Fibroblast of lung (primary cell): ENCODE measurements around the gene HPCAL1. TPM values are rescaled to one million over a fixed set of nuclear protein-coding genes. Genes with fewer than 3 reads are reported as not detected.

ENCODE experiments used
- DNase-seq, 2 donors: peaks; one replicate each; pipeline versions ENCODE4 v3.0.0 to v3.0.0-alpha.2; 2010; ENCODE audit warnings: low read depth in 2 of 2
- H2AFZ ChIP-seq: 2 replicates; pipeline ENCODE4 v1.5.1; 2012; ENCODE audit warnings: low read length, control low read depth, inconsistent platforms
- H3K27ac ChIP-seq: 2 replicates; pipeline ENCODE4 v1.5.1; 2011; ENCODE audit warnings: low read length, control low read depth; ENCODE audit not compliant: insufficient read depth
- H3K27me3 ChIP-seq: 2 replicates; pipeline ENCODE4 v1.5.1; 2011; ENCODE audit warnings: mild to moderate bottlenecking, low read length; ENCODE audit not compliant: control insufficient read depth, insufficient read depth
- H3K36me3 ChIP-seq: 2 replicates; pipeline ENCODE4 v1.5.1; 2011; ENCODE audit warnings: low read length; ENCODE audit not compliant: control insufficient read depth, insufficient read depth
- H3K4me1 ChIP-seq: 2 replicates; pipeline ENCODE4 v1.5.1; 2011; ENCODE audit warnings: low read length; ENCODE audit not compliant: control insufficient read depth, insufficient read depth; ENCODE audit errors: extremely low read depth
- H3K4me2 ChIP-seq: 2 replicates; pipeline ENCODE4 v1.5.1; 2011; ENCODE audit warnings: low read length, control low read depth; ENCODE audit not compliant: insufficient read depth; ENCODE audit errors: extremely low read depth
- H3K4me3 ChIP-seq, 4 experiments: fragments of 200-600 bp in 1 of 4; sonication (generic) in 1 of 4; replicated peaks in 1 of 4; 2 replicates each; pipeline ENCODE4 v1.5.1; 2011 to 2016; ENCODE audit warnings: low read length in 4 of 4, low read depth in 3 of 4, mild to moderate bottlenecking in 3 of 4, control low read depth in 2 of 4, inconsistent platforms in 1 of 4, mixed read lengths in 1 of 4; ENCODE audit not compliant: insufficient read depth in 1 of 4; ENCODE audit errors: control extremely low read depth in 1 of 4
- H3K79me2 ChIP-seq: 2 replicates; pipeline ENCODE4 v1.5.1; 2012; ENCODE audit warnings: mild to moderate bottlenecking, low read length, inconsistent platforms; ENCODE audit not compliant: control insufficient read depth, insufficient read depth
- H3K9ac ChIP-seq: 2 replicates; pipeline ENCODE4 v1.5.1; 2011; ENCODE audit warnings: mild to moderate bottlenecking, low read length, control low read depth; ENCODE audit not compliant: insufficient read depth
- H3K9me3 ChIP-seq: 2 replicates; pipeline ENCODE4 v1.5.1; 2012; ENCODE audit warnings: low read depth, low read length; ENCODE audit not compliant: control insufficient read depth, insufficient read depth
- H4K20me1 ChIP-seq: 2 replicates; pipeline ENCODE4 v1.5.1; 2011; ENCODE audit warnings: low read length; ENCODE audit not compliant: control insufficient read depth, insufficient read depth; ENCODE audit errors: extremely low read depth
- EZH2 ChIP-seq: IDR thresholded peaks from 2 replicates; pipeline ENCODE4 v1.5.1; 2012; ENCODE audit warnings: low read length, control low read depth, mild to moderate bottlenecking; ENCODE audit errors: missing control alignments
- polyA plus RNA-seq, 2 donors: library from polyadenylated mRNA; depleted of rRNA in 1 of 2; stranded (reverse) in 1 of 2; unstranded in 1 of 2; fragments of >200 nt; gene quantifications; 2 replicates each; pipeline ENCODE4 v1.2.1, GENCODE V29; 2011 to 2012; ENCODE audit warnings: missing spikeins in 1 of 2
- total RNA-seq: library from RNA; depleted of rRNA; stranded (reverse); fragments of >200 nt; gene quantifications from 2 replicates; pipeline ENCODE4 v1.2.1, GENCODE V29; 2014
- TF ChIP-seq, protein P1 (sequence below), 2 donors: IDR thresholded peaks in 1 of 2; conservative IDR thresholded peaks in 1 of 2; 1 replicate in 1 of 2; 2 replicates in 1 of 2; pipeline ENCODE4 v1.5.1; 2011 to 2012; ENCODE audit warnings: low read length in 2 of 2, control low read depth in 1 of 2, inconsistent platforms in 1 of 2, low read depth in 1 of 2, mild to moderate bottlenecking in 1 of 2

HPCAL1 gene
- total and polyA plus RNA-seq, 2 donors (not counting 1 experiment from before 2014, with no cell fraction given) = 11.4 to 34.5 TPM

- Histone ChIP-seq H4K20me1 (no peaks in the 10 kb centered on the region), H3K27me3 (no peaks in the 10 kb centered on the region), H2AFZ (no peak overlapping the region), H3K27ac (no peak overlapping the region), H3K36me3 (no peaks in the 10 kb centered on the region), H3K9ac (no peak overlapping the region), H3K79me2 (no peaks in the 10 kb centered on the region), H3K4me1 (no peaks in the 10 kb centered on the region), H3K9me3 (no peaks in the 10 kb centered on the region), H3K4me2 (no peak overlapping the region), H3K4me3 (no peak overlapping the region)
- TF ChIP-seq, protein P1, sequence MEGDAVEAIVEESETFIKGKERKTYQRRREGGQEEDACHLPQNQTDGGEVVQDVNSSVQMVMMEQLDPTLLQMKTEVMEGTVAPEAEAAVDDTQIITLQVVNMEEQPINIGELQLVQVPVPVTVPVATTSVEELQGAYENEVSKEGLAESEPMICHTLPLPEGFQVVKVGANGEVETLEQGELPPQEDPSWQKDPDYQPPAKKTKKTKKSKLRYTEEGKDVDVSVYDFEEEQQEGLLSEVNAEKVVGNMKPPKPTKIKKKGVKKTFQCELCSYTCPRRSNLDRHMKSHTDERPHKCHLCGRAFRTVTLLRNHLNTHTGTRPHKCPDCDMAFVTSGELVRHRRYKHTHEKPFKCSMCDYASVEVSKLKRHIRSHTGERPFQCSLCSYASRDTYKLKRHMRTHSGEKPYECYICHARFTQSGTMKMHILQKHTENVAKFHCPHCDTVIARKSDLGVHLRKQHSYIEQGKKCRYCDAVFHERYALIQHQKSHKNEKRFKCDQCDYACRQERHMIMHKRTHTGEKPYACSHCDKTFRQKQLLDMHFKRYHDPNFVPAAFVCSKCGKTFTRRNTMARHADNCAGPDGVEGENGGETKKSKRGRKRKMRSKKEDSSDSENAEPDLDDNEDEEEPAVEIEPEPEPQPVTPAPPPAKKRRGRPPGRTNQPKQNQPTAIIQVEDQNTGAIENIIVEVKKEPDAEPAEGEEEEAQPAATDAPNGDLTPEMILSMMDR (conservative IDR thresholded peaks at IDR 0.05 in 1 of 2, IDR thresholded peaks at IDR 0.05 in 1 of 2; ENCODE audit: low read depth in 1 of 2, low read length in 2 of 2) = no peak
- no peak for TF ChIP-seq EZH2
- no peak for DNase-seq
Observed at GRCh38 chr2:10356439-10356811, 53.7 kb downstream of the HPCAL1 start.

GRCh38 chr2:10357193-10358169, 54.8 kb downstream of the HPCAL1 start:
- H3K4me3 ChIP-seq = no peak overlapping the region
- no peaks in the 10 kb centered on the region for H3K36me3 ChIP-seq
- H3K79me2 ChIP-seq = no peaks in the 10 kb centered on the region
- no peak overlapping the region for H2AFZ ChIP-seq
- no peak for DNase-seq
- no peaks in the 10 kb centered on the region for H3K27me3 ChIP-seq
- no peak for TF ChIP-seq EZH2
- TF ChIP-seq, protein P1 (conservative IDR thresholded peaks at IDR 0.05 in 1 of 2, IDR thresholded peaks at IDR 0.05 in 1 of 2; ENCODE audit: low read depth in 1 of 2, low read length in 2 of 2) = no peak
- no peak overlapping the region for H3K9ac ChIP-seq
- no peaks in the 10 kb centered on the region for H3K9me3 ChIP-seq
- no peak overlapping the region for H3K4me2 ChIP-seq
- no peaks in the 10 kb centered on the region for H3K4me1 ChIP-seq
- H4K20me1 ChIP-seq = no peaks in the 10 kb centered on the region
- no peak overlapping the region for H3K27ac ChIP-seq

- Histone ChIP-seq H3K4me1 (no peaks in the 10 kb centered on the region), H2AFZ (no peak overlapping the region), H3K9me3 (no peaks in the 10 kb centered on the region), H3K4me2 (no peak overlapping the region), H3K27ac (no peak overlapping the region), H3K79me2 (no peaks in the 10 kb centered on the region), H3K27me3 (no peaks in the 10 kb centered on the region), H3K9ac (no peak overlapping the region), H4K20me1 (no peaks in the 10 kb centered on the region), H3K4me3 (no peak overlapping the region), H3K36me3 (no peaks in the 10 kb centered on the region)
- DNase-seq = no peak
- TF ChIP-seq, protein P1 (conservative IDR thresholded peaks at IDR 0.05 in 1 of 2, IDR thresholded peaks at IDR 0.05 in 1 of 2; ENCODE audit: low read depth in 1 of 2, low read length in 2 of 2) = no peak
- no peak for TF ChIP-seq EZH2
Observed at GRCh38 chr2:10359246-10359645, 56.5 kb downstream of the HPCAL1 start.
